Measurements from ENCODE around the gene RPL41.
A peak's percentile ranks its signal among the peaks of the same experiment; 100 is the strongest.
"Not testable (repeated sequence)": the region's sequence is repeated elsewhere in the genome, so short reads cannot be mapped to it uniquely, and the experiment has no call there.

The RPL41 gene

DNA sequence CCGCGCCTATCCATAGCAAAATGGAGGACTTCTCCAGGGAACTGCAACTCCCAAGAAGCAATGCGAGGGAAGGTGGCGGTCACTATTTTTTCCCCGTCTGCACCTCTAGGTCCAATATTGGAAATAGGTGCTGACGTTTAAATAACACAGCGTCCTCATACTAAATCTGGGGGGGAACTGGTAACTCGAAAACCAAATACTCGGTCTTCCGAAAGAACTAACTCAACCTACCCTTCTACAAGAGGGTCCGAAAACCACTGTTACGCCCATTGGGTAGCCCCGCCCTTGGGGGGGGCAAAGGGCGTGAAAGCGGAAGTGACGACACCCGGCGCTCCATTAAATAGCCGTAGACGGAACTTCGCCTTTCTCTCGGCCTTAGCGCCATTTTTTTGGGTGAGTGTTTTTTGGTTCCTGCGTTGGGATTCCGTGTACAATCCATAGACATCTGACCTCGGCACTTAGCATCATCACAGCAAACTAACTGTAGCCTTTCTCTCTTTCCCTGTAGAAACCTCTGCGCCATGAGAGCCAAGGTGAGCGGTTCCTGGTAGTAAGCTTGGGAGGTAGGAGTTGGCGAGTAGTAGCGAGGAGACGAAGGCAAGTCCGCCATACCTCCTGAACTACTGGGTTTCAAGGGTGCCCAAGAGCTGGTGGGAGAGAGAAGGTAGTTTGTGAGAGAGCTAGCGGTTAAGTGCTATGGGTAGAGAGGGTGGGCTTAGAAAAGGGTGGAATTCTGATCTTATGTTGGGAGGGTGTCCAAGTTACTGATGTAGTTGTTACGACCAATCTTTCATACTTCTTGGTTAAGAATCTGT is at the start of gene RPL41:
RPL41 (plus strand) TSS at position 367 of the 815 bp plus-strand sequence.
- DNase-seq = peak; percentile 97

- no peak for DNase-seq
Measured at GRCh38 chr12:56071648-56072047, 44.8 kb upstream of the RPL41 start.

GRCh38 chr12:56074396-56074795 is 42.0 kb upstream of the RPL41 start:
- DNase-seq = no peak

DNA sequence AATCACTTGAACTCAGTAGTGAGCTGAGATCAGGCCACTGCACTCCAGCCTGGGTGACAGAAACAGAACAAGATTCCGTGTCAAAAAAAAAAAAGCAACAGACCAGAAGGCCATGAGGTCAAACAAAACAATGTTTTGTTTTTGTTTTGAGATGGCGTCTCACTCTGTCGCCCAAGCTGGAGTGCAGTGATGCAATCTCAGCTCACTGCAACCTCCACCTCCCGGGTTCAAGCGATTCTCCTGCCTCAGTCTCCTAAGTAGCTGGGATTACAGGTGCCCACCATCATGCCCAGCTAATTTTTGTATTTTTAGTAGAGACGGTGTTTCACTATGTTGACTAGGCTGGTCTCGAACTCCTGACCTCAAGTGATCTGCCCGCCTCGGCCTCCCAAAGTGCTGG is 38.5 kb upstream of the RPL41 start:
- not testable (repeated sequence) for DNase-seq

DNA sequence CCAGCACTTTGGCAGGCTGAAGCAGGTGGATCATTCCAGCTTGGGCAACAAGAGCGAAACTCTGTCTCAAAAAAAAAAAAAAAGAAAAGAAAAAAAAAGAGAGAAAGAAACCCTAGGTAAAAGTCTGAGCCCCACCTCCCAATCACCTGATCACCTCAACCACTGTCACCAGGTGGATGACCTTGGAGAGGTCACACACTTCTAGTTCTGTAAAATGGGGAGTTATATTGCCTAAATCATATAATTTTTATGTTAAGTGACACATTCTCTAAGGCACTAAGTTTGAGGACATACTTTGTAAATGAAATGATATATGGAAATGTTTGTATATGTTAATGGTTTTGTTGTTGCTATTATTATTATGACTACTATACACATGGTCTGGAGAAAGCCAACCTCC is 38.0 kb upstream of the RPL41 start:
- no peak for DNase-seq

GRCh38 chr12:56078931-56079722 is 37.3 kb upstream of the RPL41 start:
- DNase-seq = peak; percentile 83

- DNase-seq = peak; percentile 90
Measured at GRCh38 chr12:56079723-56080555, 36.5 kb upstream of the RPL41 start, which contains the start of gene ERBB3. Gene ERBB3 (plus strand): TSS chr12:56080165. CDS start chr12:56080301, 136 bp downstream.

- DNase-seq = no peak
Measured at GRCh38 chr12:56080556-56081138, 35.8 kb upstream of the RPL41 start.

DNA sequence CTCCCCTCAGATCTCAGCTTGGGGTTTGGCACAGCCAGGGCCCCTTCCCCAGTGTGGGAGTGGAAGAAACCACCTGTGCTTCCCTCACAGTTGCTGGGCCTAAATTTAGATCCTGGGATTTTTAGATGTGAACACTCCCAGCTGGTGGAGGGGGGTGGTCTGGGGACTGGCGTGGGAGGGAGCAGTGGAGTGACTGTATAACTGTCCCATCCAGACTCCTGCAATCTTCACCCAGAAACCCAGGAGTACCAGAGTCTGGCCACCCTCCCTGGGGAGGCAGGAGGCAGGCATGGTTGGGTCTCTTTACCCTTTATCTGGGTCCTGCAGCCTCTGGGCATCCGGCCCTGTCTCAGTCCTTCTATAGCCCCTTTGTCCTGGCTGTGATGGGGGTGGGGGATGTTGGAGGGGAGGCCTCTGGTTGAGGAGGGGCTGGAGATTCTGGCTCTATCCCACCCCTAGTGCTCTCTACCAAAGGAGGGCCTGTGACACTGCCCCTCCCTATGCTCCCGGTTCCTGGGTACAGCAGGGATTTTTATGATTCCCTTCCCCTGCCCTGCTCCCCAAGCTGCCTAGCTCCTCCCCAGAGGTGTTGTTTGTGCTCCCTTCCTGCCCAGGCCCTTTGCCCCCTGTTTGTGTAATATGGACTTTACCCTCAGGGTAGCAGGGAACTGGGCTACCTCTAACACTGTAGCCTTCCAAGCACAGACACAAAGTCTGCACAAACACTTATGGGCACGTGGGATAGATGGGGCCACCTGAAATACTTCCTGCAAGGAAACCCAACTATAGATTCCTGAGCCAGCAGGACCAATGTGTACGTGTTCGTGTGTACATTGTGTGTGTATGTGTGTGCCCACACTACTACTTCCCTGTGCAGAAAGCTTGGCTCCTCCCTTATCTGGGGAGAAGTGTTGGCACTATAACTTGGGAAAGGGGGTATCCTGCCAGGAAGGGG is 34.8 kb upstream of the RPL41 start:
- DNase-seq = no peak

DNA sequence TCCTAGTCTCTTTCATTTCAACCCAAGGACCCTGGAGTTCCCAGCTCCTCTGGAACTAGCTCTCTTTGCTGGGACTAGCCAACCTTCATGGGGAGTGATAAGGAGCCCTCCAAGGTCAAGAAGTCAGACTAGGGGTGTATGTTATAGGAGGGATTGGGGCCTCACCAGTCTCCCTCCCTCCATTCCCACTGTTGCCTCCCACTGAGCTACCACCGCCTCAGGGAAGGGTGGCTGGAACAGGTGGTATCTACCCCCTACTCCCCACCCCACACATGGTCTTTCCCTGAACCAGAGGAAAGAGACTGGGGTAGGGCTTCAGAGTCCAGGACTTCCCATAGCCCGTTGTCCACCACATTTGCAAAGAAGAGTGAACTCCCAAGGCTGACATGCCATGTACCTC is 34.1 kb upstream of the RPL41 start:
- no peak for DNase-seq

GRCh38 chr12:56082967-56083366 is 33.5 kb upstream of the RPL41 start:
- DNase-seq = no peak

DNA sequence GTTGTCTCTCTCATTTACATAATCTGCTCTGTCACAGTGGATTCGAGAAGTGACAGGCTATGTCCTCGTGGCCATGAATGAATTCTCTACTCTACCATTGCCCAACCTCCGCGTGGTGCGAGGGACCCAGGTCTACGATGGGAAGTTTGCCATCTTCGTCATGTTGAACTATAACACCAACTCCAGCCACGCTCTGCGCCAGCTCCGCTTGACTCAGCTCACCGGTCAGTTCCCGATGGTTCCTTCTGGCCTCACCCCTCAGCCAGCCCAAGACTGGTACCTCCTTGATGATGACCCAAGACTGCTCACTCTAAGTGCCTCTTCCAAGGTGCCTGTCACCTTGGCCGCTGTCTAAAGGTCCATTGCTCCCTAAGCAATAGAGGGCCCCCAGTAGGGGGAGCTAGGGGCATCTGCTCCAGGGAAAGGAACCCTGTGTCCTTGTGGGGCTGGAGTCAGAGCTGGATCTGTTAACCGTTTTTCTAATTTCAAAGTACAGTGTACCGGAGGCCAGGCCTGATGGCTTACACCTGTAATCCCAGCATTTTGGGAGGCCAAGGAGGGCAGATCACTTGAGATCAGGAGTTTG is 31.4 kb upstream of the RPL41 start:
- DNase-seq = peak; percentile 65

DNA sequence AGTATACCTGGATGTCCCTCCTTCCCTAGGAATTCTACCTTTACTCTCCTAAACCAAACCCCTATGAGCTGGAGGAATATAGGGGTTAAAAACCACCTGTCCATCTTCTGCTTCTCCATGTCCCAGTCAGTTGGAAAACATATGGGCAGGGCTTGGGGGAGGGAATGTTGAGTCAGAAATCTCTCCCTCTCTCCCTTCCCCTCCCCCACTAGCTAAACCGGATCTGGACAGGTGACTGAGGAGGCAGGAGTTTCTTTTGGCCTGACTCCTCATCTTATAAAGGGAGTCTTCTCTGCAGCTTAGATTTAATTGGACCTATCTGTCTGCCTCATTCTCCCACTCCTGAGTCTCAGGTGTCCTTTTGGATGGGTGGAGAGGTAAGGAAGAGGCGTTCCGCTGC is 30.3 kb upstream of the RPL41 start:
- no peak for DNase-seq

DNA sequence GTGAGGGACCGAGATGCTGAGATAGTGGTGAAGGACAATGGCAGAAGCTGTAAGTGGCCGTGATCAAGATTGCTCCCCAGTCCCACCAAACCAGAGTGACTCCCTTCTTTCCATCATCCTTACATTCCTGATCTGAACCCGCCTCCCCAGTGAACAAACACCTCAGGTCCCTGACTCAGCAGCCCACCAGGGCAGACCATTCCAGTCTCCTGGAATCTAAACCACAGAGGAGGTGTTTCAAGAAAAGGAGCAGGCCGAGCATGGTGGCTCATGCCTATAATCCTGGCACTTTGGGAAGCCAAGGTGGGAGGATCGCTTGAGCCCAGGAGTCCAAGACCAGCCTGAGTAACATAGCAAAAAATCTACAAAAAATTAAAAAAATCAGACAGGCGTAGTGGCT is 29.8 kb upstream of the RPL41 start:
- no peak for DNase-seq

DNA sequence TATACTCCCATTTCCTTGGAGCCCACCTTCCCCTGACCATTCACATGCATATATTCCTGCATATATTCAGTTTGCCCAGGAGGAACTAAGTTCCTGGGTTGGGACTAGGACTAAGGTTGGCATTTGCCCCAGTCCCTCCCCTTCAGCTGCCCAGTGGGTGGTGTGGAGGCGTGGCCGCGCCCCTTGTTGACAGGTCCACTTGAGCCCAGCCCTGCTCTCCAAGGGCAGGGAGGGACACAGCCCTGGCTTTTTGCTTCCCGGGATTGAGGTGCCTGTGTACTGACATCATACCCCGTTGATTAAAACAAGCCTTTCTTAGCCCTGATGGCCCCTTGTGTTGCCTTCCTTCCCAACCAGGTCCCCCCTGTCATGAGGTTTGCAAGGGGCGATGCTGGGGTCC is 29.2 kb upstream of the RPL41 start:
- DNase-seq = no peak

GRCh38 chr12:56097738-56098137 is 18.7 kb upstream of the RPL41 start:
- no peak for DNase-seq

DNA sequence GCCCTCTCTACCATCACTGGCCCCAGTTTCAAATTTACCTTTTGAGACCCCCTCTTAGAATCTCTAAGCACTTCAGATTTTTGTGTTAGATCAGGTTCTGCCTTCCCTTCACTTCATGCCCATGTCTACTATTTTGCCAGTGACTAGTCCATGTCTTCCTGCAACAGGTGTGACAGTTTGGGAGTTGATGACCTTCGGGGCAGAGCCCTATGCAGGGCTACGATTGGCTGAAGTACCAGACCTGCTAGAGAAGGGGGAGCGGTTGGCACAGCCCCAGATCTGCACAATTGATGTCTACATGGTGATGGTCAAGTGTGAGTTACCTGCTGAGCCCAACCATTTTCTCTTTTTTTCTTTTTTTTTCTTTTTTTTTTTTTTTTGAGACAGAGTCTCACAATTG is 17.8 kb upstream of the RPL41 start:
- no peak for DNase-seq

DNA sequence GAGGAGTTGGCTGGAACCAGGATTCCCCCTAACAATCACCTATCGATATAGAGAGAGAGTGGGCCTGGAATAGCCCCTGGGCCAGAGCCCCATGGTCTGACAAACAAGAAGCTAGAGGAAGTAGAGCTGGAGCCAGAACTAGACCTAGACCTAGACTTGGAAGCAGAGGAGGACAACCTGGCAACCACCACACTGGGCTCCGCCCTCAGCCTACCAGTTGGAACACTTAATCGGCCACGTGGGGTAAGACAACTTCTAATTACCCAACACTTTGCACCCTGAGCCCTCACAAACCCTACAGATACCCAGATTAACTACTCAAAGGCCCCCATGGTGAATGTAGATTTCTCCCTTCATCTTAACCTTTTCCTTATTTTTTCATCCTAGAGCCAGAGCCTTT is 16.6 kb upstream of the RPL41 start:
- no peak for DNase-seq

GRCh38 chr12:56101045-56101444 is 15.4 kb upstream of the RPL41 start:
- no peak for DNase-seq

DNA sequence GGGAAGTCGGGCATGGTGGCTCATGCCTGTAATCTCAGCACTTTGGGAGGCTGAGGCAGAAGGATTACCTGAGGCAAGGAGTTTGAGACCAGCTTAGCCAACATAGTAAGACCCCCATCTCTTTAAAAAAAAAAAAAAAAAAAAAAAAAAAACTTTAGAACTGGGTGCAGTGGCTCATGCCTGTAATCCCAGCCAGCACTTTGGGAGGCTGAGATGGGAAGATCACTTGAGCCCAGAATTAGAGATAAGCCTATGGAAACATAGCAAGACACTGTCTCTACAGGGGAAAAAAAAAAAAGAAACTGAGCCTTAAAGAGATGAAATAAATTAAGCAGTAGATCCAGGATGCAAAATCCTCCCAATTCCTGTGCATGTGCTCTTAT is 13.8 kb upstream of the RPL41 start:
- no peak for DNase-seq

DNA sequence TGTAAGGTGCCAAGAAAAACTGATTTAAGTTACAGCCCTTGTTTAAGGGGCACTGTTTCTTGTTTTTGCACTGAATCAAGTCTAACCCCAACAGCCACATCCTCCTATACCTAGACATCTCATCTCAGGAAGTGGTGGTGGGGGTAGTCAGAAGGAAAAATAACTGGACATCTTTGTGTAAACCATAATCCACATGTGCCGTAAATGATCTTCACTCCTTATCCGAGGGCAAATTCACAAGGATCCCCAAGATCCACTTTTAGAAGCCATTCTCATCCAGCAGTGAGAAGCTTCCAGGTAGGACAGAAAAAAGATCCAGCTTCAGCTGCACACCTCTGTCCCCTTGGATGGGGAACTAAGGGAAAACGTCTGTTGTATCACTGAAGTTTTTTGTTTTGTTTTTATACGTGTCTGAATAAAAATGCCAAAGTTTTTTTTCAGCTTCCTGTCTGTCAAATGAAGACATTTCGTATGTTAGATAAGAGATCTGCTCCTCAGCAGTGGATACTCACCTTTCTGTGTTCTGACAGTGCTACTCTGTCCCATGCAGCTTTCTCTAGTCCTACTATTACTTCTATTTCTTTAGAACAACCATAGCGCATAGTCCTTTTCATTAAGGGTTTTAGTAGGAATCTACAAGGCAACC is 13.2 kb upstream of the RPL41 start:
- DNase-seq = no peak

All from activated effector memory CD4-positive, alpha-beta T cell treated with anti-CD3 and anti-CD28 coated beads, Interleukin-2, amount 50 U/mL, for 16 hours (primary cell).